HG03103 (cell line): ENCODE data around the gene LRRTM3.

Experiments
- ATAC-seq: cut with Tn5 transposase; IDR thresholded peaks from one replicate; pipeline ENCODE4 v1.9.1; 2021; ENCODE audit warnings: low read depth; ENCODE audit not compliant: unreplicated experiment

LRRTM3 gene

DNA sequence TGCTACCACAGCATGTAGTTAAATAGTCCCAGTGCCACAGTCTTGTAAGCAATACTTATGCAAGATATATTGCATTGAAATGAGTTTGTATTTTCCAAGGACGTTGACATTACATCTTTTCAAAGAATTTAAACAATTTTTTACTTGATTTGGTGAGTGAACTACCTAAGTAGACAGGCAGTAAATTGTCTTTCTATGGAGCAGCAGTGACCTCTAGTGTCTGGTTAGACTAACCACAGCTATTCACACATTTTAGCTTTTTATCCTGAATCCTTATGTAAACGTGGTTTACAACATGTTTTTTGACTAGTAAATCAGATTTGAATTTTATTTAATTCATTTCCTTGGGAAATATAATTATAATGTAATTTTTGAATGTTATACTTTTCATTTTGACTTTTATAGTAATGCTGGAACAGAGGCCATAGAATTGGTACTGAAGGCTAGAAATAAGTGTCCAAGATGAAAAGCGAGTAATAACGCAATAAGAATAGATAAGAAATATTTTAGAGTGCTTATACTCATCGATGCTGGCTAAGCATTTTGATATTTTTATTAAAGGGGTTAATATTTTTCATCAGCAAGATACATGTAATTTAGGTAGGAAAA is 5.6 kb downstream of the LRRTM3 start:
- ATAC-seq, result no peak

GRCh38 chr10:66931949-66932343 is 6.1 kb downstream of the LRRTM3 start:
- ATAC-seq, result no peak

- ATAC-seq, result no peak
These were observed 8.9 kb downstream of the LRRTM3 start for GRCh38 chr10:66934711-66935110.

DNA sequence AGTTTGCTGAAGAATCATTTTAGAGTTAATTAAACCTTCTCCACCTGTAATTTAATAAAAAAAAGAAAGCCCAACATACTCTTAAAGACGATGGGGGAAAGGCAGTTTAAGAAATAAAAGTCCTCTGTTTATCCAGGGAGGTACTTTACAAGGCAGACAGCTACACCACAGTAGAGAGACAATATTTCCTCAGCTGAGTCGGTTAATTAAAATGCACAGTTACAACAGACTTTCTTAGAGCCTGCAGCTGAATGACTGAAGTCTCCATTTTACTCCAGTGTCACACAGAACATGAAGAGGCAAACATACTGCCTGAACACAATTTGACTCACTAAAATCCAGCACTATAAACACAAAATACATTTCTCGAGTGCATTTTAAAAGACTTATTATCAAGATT is 15.1 kb downstream of the LRRTM3 start:
- no peak for ATAC-seq

GRCh38 chr10:66941491-66941890 is 15.7 kb downstream of the LRRTM3 start:
- ATAC-seq, result no peak

DNA sequence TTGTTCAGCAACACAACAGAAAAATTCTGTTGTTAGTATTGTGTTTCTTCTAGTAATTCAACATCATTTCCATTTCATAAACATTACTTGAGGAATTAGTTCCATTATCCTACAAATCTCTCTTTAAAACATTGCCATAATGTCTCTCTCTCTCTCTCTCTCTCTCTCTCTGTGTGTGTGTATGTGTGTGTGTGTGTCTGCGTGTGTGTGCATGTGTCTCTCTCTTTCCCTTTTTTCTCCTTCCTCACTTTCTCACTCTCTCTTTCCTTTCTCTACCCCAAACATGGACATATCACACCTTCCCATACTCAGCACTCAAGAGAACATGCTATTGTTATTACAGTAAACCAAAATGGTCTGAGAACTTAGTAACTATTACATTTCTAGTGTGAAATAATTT is 16.6 kb downstream of the LRRTM3 start:
- ATAC-seq, result no peak

- ATAC-seq, result no peak
These were observed 17.8 kb downstream of the LRRTM3 start for GRCh38 chr10:66943590-66943989.

DNA sequence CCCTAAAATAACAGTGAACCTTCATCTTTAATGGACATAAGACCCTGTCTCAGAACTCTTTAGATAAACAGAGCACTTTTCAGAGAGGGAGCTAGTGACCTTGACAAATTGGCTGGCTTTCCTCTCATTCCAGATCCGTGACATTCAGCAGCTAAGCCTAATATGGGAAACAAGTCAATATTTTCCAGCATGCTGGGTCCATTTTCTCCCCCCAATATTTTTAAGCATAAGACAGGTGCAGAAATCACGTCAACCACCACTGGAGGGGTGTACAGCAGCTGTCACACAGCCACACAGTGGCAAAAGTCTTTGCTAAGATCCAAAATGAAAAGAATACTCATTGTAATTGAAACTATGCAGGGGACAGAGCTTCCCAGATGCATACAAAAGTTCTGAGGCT is 26.1 kb downstream of the LRRTM3 start:
- ATAC-seq, result no peak

- no peak for ATAC-seq
These were observed 32.6 kb downstream of the LRRTM3 start for GRCh38 chr10:66958466-66958865.

- no peak for ATAC-seq
These were observed 39.1 kb downstream of the LRRTM3 start for GRCh38 chr10:66964946-66965345.

DNA sequence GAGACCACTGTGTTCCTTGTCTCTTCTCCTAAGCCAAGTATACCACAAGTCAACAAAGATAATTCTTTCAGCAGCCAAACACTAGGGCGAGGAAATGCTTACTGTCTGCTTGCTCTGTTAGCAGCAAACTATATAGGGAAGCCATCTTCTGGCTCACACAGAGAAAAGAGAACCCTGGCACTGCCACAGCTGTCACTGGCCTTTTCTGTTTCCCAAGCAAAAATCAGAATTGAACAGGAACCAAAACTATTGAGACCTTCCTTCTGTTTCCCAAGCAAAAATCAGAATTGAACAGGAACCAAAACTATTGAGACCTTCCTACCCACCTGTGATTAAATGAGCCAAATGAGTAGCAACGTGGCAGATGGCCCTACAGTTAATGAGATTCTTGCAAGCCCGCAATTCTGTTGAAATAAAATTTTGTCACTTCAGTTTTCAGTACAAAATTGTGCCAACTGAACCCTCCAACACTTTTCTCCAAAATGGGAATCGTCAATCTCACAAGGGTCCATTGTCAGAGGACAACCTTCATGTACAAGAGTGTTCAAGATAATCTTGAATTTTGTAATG is 54.5 kb downstream of the LRRTM3 start:
- no peak for ATAC-seq

GRCh38 chr10:66981361-66982052 is 55.7 kb downstream of the LRRTM3 start:
- no peak for ATAC-seq

GRCh38 chr10:66982053-66982420 is 56.2 kb downstream of the LRRTM3 start:
- no peak for ATAC-seq

DNA sequence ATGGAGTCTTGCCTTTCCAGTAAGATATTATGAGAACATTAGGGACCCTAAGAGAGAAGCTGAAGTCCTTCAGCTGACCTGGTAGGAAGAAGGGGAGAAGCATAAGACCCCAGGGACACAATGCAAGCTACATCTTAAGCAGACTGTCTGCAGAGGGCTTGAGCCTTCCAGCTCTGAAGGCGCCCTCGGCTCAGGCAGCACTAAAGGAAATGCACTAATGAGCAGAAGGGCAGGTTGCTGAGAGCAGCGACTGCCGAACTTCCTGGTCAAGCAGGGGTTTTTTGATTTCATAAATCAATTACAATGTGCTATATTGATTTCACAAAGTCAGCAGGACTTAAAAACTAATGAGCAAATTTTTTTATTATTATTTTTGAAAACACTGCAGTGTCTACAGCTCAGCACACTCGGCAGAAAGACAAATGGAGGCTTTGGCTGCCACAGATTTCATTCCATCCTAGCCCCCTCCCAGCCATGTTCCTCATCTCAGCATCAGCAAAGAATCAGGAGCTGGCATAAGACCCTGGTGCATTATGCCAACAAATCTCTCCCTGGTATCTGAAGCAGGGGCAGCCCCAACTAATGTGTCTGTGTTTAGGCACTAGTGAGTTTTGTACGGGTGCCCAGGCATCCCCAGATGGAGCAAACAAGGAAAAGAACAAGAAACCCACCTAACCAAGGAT is 57.1 kb downstream of the LRRTM3 start:
- ATAC-seq, result no peak

- ATAC-seq, result no peak
These were observed 57.6 kb downstream of the LRRTM3 start for GRCh38 chr10:66983475-66983818.

GRCh38 chr10:66990143-66990830 is 64.5 kb downstream of the LRRTM3 start:
- no peak for ATAC-seq

DNA sequence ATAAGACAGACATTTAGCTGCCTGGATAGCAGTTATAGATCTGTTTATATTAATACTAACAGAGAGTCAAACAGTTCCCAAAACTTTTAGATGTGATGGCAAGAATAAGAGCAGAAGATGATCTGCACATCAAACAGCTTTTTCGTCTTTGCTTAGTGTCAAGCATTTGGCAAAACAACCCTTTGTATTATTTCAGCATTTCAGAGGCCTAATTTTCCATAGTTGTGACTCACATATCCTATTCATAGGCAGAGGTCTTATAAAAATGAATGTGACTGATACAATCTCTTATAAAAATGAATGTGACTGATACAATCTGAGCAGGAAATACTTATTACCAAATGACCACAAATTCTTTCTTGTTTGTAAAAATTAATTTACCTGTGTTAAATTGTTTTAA is 71.2 kb downstream of the LRRTM3 start:
- ATAC-seq, result no peak

DNA sequence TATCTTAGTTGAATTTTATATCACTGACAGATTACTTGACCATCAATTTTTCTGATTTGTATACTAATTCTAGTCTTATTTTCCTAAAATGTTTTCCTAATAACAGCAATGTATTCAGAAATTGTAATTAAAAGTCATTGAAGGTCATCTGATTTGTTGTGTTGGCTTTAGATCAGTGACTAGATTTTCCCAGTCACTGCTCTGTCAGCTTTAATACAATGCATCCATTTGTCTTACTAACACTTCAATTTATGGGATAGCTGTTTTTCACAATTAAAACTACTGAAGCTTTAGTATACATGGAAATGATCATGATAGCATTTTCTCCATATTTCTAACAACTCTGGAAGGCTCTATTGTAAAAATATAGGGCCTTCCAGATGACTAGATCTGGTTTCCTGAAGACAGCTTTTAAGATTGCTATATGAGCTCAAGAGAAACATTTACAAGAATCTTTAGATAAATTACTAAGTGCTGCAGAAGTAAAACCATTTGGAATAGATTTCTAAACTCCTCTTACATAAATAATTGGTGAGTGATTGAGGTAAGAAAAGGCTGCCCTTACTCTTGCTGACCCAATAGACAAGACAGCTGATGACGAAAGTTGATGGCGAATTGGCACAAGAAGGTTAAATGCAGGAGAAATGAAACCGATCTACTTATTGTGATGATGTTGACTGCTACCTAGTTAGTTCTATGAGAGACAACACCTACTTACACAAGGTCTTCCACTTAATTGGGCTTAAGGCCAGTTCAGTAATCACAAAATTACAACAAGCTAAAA is 74.1 kb downstream of the LRRTM3 start:
- ATAC-seq, result no peak

GRCh38 chr10:67004690-67005089 is 78.9 kb downstream of the LRRTM3 start:
- ATAC-seq, result no peak

DNA sequence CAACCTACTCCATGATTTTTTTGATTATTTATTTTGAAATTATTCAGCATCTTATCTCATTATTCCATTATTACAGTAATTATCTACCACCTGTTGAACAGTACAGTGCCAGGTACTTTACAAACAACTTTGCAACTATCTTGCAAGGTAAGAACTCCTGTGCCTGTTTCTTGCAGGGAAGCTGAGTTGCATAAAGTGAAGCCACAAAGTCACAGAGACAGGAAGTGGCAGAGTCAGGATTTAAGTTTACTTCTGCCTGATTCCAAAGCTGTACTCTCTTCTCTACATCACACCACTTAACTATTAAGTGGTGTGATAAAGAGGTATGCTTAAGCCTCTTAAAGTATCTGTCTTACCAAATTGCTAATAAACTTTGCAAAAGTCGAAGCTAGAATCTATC is 80.1 kb downstream of the LRRTM3 start:
- no peak for ATAC-seq
